ENCODE results near the gene DLX2. TPM values are rescaled to one million over a fixed set of nuclear protein-coding genes. Genes with fewer than 3 reads are reported as not detected.

DLX2 gene
- total RNA-seq, 1 donor from 2014 or later: not detected

DNA sequence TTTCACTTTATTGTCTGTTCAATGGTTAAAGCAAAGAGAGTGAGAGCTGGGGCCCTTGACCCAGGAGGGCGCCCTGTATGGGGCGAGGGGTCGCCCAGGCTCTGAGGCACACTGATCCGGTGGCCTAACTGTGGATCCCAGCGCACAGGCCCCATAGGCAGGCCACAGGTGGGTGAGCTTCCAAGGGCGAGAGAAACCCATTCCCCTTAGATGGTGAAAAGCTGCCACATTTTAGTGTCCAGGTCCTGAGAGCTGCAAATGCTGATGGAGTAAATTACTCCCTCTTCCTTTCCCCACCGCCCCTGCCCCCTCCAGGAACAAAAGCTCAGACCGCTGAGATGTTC is 5.9 kb upstream of the DLX2 start:
- H3K27me3 ChIP-seq: peaks cover 88% of the 10 kb centered on the region
- no peaks in the 10 kb centered on the region for H3K9me3 Mint-ChIP-seq
- H3K36me3 Mint-ChIP-seq: no peaks in the 10 kb centered on the region
- no peak overlapping the region for H3K27ac ChIP-seq
- H3K9ac ChIP-seq: no peak overlapping the region
- no peaks in the 10 kb centered on the region for H3K36me3 ChIP-seq
- H3K27me3 Mint-ChIP-seq (ENCODE audit: insufficient read depth, low read depth): peaks cover 57% of the 10 kb centered on the region
- H3K4me3 ChIP-seq: no peak overlapping the region
- peak overlapping the region; percentile 41 for H3K4me2 ChIP-seq
- H3K4me1 ChIP-seq: peaks cover 9% of the 10 kb centered on the region
- DNase-seq (ENCODE audit: low spot score): peak; percentile 15
- H3K4me1 Mint-ChIP-seq: peaks cover 24% of the 10 kb centered on the region
- TF ChIP-seq EZH2 (IDR thresholded peaks at IDR 0.05): peak; percentile 19
- TF ChIP-seq, protein P1, sequence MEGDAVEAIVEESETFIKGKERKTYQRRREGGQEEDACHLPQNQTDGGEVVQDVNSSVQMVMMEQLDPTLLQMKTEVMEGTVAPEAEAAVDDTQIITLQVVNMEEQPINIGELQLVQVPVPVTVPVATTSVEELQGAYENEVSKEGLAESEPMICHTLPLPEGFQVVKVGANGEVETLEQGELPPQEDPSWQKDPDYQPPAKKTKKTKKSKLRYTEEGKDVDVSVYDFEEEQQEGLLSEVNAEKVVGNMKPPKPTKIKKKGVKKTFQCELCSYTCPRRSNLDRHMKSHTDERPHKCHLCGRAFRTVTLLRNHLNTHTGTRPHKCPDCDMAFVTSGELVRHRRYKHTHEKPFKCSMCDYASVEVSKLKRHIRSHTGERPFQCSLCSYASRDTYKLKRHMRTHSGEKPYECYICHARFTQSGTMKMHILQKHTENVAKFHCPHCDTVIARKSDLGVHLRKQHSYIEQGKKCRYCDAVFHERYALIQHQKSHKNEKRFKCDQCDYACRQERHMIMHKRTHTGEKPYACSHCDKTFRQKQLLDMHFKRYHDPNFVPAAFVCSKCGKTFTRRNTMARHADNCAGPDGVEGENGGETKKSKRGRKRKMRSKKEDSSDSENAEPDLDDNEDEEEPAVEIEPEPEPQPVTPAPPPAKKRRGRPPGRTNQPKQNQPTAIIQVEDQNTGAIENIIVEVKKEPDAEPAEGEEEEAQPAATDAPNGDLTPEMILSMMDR (IDR thresholded peaks at IDR 0.05): no peak
- no peak overlapping the region for H2AFZ ChIP-seq (replicated peaks)
- no peaks in the 10 kb centered on the region for H3K9me3 ChIP-seq (ENCODE audit: low read depth)
- H4K20me1 ChIP-seq (ENCODE audit: low read depth): peaks cover 10% of the 10 kb centered on the region
- H3K27ac Mint-ChIP-seq: no peak overlapping the region
- no peaks in the 10 kb centered on the region for H3K79me2 ChIP-seq (ENCODE audit: low read depth)
- H3F3A ChIP-seq (ENCODE audit: low read depth): peaks cover 27% of the 10 kb centered on the region
- H3K4me3 Mint-ChIP-seq: peak overlapping the region; percentile 9

DNA sequence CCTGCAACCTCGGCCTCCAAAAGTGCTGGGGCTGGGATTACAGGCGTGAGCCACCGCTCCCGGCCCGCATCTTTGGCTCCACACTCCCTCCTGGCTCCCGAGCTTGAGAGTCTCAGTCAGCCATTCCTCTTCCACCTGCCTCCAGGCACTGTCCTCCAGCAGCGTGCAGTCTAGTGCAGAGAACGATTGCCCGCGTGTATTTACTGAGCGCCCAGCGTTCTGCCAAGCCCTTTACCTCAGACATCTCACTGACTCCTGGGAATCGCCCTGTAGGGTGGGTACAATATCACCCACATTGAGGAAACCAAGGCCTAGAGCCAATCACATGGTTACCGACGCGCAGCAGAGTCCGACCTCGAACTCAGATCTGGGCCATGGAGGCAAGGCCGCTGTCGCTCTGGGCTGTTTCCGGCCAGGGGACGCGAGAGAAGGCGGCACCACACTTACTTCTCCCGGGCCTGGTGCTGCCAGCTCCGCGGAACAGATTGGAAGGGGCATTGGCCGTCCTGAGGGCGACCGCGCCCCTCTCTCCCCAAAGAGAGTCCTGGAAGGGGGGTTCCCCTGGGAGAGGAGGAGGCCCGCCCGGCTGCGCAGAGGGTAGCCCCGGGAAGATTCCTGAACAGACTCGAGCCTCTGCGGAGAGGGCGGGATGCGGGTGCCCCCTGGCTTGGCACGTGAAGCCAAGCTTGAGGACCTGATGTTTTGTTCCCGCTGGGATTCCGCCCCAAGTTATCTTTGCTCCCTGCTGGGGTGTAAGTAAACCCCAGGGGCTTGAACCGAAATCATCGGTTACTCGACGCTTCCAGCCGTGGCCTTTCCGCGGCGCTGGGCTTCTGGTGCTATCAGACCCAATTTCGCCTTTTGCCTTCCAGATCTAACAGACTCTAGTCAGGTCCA is 5.2 kb upstream of the DLX2 start:
- Histone ChIP-seq H3K36me3 (no peaks in the 10 kb centered on the region), H2AFZ (replicated peaks) (no peak overlapping the region), H3K9me3 (ENCODE audit: low read depth) (no peaks in the 10 kb centered on the region), H3K27ac (no peak overlapping the region), H3K4me1 (peaks cover 14% of the 10 kb centered on the region), H3F3A (ENCODE audit: low read depth) (peaks cover 32% of the 10 kb centered on the region), H3K27me3 (peaks cover 91% of the 10 kb centered on the region), H3K79me2 (ENCODE audit: low read depth) (no peaks in the 10 kb centered on the region), H3K9ac (no peak overlapping the region), H3K4me2 (peak overlapping the region; percentile 41), H3K4me3 (no peak overlapping the region), H4K20me1 (ENCODE audit: low read depth) (peaks cover 16% of the 10 kb centered on the region)
- peaks cover 63% of the 10 kb centered on the region for H3K27me3 Mint-ChIP-seq (ENCODE audit: insufficient read depth, low read depth)
- H3K4me3 Mint-ChIP-seq: peak overlapping the region; percentile 35
- no peak overlapping the region for H3K27ac Mint-ChIP-seq
- no peaks in the 10 kb centered on the region for H3K9me3 Mint-ChIP-seq
- peak; percentile 35 for DNase-seq (ENCODE audit: low spot score)
- TF ChIP-seq EZH2 (IDR thresholded peaks at IDR 0.05) (peak; percentile 86), EZH2phosphoT487 (IDR thresholded peaks at IDR 0.05) (peak; percentile 52)
- TF ChIP-seq, protein P1 (IDR thresholded peaks at IDR 0.05): no peak
- peaks cover 29% of the 10 kb centered on the region for H3K4me1 Mint-ChIP-seq
- no peaks in the 10 kb centered on the region for H3K36me3 Mint-ChIP-seq

DNA sequence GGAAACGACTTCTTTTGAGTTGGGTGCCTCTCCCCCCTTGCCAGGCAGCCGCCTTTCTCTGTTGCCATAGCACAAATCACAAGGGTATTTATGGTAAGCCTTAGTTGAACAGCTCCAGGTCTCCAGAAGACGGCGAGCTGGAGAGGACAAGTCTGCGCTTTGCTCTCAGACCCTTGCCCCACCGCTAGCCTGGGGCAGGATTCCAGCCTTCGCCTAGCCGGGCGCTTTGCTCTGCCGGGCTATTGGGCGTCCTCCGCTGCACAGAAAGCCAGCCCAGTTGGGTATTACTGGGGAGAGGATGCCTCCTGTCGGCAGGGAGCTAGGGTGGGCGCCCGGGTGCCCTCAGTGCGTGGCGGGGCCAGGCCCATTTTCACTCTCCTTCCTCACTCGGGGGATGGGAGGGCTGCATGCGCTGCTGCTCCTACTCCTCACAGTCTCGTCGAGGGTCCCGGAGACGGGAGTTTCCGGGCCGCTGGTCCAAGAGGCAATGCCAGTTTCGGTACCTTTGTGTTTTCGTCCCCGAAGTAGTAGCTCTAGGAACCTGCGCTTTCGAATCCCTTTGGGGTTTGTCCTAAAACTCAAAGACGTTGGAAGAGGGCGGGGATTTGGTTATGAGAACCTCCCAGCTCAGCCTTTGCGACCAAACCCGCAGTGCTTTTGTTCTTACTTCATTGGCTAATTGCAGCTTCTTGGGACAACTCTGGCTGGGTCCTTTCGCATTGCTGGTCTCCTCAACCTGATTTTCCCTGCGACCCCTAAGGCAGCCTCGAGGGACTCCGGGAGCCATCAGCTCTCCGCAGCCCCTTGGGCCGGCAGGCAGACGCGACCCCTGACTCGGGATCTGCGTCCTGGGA is 3.6 kb upstream of the DLX2 start:
- Mint-ChIP-seq H3K4me3 (peak overlapping the region; percentile 46), H3K36me3 (no peaks in the 10 kb centered on the region), H3K4me1 (peaks cover 37% of the 10 kb centered on the region), H3K27me3 (ENCODE audit: insufficient read depth, low read depth) (peaks cover 74% of the 10 kb centered on the region), H3K9me3 (no peaks in the 10 kb centered on the region), H3K27ac (no peak overlapping the region)
- H3K79me2 ChIP-seq (ENCODE audit: low read depth): no peaks in the 10 kb centered on the region
- H3K9me3 ChIP-seq (ENCODE audit: low read depth): no peaks in the 10 kb centered on the region
- no peak overlapping the region for H3K9ac ChIP-seq
- no peak overlapping the region for H3K27ac ChIP-seq
- H3K4me2 ChIP-seq: peak overlapping the region; percentile 76
- H2AFZ ChIP-seq (replicated peaks): peak overlapping the region; percentile 87
- H3K4me1 ChIP-seq: peaks cover 24% of the 10 kb centered on the region
- peaks cover 97% of the 10 kb centered on the region for H3K27me3 ChIP-seq
- peaks cover 24% of the 10 kb centered on the region for H4K20me1 ChIP-seq (ENCODE audit: low read depth)
- DNase-seq (ENCODE audit: low spot score): peak; percentile 82
- H3K4me3 ChIP-seq: peak overlapping the region; percentile 45
- H3F3A ChIP-seq (ENCODE audit: low read depth): peaks cover 45% of the 10 kb centered on the region
- H3K36me3 ChIP-seq: no peaks in the 10 kb centered on the region
- TF ChIP-seq, protein P1 (IDR thresholded peaks at IDR 0.05): peak; percentile 51
- TF ChIP-seq EZH2 (IDR thresholded peaks at IDR 0.05): peak; percentile 56
- TF ChIP-seq EZH2phosphoT487 (IDR thresholded peaks at IDR 0.05): no peak
